Vagina (tissue), 2 donors: ENCODE results near the gene MTA1.
A peak's percentile ranks its signal among the peaks of the same experiment; 100 is the strongest.

Source experiments
- POLR2A ChIP-seq, 2 donors: fragments of 450-650 bp; IDR thresholded peaks; one replicate each; pipeline ENCODE4 v1.6.1; 2017; ENCODE audit warnings: antibody characterized with exemption in 2 of 2, mild to moderate bottlenecking in 2 of 2, moderate library complexity in 2 of 2
- POLR2AphosphoS5 ChIP-seq, 2 donors: sonication (generic); formaldehyde crosslinking; IDR thresholded peaks; one replicate each; pipeline ENCODE4 v1.9.0; 2017; ENCODE audit warnings: antibody characterized with exemption in 2 of 2, mild to moderate bottlenecking in 2 of 2, low read depth in 1 of 2; ENCODE audit not compliant: insufficient read depth in 1 of 2
- TF ChIP-seq, protein P1 (sequence below), 3 experiments: fragments of 450-650 bp in 2 of 3; fragments of 200-600 bp in 1 of 3; sonication (generic) in 1 of 3; IDR thresholded peaks; one replicate each; pipeline ENCODE4 v1.5.1; 2017 to 2019; ENCODE audit warnings: antibody characterized with exemption in 3 of 3, mild to moderate bottlenecking in 2 of 3, moderate library complexity in 2 of 3

- TF ChIP-seq, protein P1, sequence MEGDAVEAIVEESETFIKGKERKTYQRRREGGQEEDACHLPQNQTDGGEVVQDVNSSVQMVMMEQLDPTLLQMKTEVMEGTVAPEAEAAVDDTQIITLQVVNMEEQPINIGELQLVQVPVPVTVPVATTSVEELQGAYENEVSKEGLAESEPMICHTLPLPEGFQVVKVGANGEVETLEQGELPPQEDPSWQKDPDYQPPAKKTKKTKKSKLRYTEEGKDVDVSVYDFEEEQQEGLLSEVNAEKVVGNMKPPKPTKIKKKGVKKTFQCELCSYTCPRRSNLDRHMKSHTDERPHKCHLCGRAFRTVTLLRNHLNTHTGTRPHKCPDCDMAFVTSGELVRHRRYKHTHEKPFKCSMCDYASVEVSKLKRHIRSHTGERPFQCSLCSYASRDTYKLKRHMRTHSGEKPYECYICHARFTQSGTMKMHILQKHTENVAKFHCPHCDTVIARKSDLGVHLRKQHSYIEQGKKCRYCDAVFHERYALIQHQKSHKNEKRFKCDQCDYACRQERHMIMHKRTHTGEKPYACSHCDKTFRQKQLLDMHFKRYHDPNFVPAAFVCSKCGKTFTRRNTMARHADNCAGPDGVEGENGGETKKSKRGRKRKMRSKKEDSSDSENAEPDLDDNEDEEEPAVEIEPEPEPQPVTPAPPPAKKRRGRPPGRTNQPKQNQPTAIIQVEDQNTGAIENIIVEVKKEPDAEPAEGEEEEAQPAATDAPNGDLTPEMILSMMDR (IDR thresholded peaks at IDR 0.05) = peak in 1 of 3 experiments; percentile 4
- TF ChIP-seq POLR2AphosphoS5 (IDR thresholded peaks at IDR 0.05; ENCODE audit: insufficient read depth in 1 of 2, low read depth in 1 of 2) (peak; percentile 60 to 82), POLR2A (IDR thresholded peaks at IDR 0.05) (peak in 1 of 2 donors; percentile 34)
These were observed 21.4 kb upstream of the MTA1 start, which contains the start of gene TEX22 for GRCh38 chr14:105398044-105398725.
